ENCODE data around the gene FARP2.

DNA sequence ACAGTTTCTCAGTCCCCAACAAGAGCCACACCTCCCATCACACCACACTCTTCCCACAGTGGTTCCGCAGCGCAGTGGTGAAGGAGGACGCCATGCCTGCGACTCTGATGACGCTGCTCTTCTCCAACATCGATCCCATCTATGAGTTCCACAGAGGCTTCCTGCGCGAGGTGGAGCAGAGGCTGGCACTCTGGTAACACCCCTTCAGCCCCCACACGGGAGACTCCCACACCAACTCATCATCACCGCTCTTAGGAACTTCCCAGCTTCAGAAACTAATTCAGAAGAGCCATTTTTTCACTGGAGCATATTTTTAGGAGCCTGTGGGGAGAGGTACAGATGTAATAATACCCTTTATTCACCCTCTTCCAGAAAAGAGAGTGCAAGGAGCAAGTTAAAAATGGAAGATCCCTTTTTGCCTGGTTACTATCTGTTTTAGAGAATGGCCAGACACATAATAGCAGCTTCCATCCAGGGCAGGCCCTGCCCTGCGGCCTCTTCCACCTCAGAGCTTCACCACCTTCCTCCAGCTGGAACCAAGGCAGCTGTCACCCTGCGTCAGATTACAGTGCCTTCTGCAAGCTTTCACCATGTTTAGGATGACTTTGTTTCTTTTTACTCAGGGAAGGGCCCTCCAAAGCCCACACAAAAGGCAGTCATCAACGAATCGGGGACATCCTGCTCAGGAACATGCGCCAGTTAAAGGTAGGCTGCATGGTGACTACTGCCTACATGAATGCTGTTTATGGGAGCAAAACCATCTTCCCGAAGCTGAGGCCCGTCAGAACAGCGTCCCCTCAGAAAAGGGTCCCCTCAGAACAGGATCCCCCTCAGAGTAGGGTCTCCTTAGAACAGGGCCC is 107.4 kb downstream of the FARP2 start:
- TF ChIP-seq JUND (IDR thresholded peaks at IDR 0.05) (no peak), CTCF (IDR thresholded peaks at IDR 0.05; ENCODE audit: low read depth, low read length, missing input control) (no peak), SP1 (IDR thresholded peaks at IDR 0.05) (no peak), NR2F2 (IDR thresholded peaks at IDR 0.05) (no peak), RXRA (IDR thresholded peaks at IDR 0.05) (no peak), TAF1 (conservative IDR thresholded peaks at IDR 0.05) (no peak), REST (IDR thresholded peaks at IDR 0.05) (no peak), YY1 (IDR thresholded peaks at IDR 0.05) (no peak), FOXA1 (IDR thresholded peaks at IDR 0.05) (no peak)

All from liver (tissue), 3 donors.